Activated naive CD4-positive, alpha-beta T cell treated with anti-CD3 and anti-CD28 coated beads for 36 hours (primary cell): ENCODE data around the gene USP2. TPM values are rescaled to one million over a fixed set of nuclear protein-coding genes. Genes with fewer than 3 reads are reported as not detected.

Source experiments
- CTCF ChIA-PET: fragments of 350-600 bp; sonication (Branson Sonifier 250); formaldehyde crosslinking; loops from one replicate; lab custom pipeline; 2021; ENCODE audit warnings: antibody characterized with exemption; lab: Charles Lee
- DNase-seq: peaks from one replicate; pipeline ENCODE4 v3.0.0-alpha.2; 2020
- H3K27ac Mint-ChIP-seq: one replicate; pipeline ENCODE4 v1.8.0; 2021; ENCODE audit warnings: mild to moderate bottlenecking, mixed read lengths
- H3K27me3 Mint-ChIP-seq: one replicate; pipeline ENCODE4 v1.8.0; 2021; ENCODE audit warnings: low read depth, mixed read lengths
- H3K36me3 Mint-ChIP-seq: one replicate; pipeline ENCODE4 v1.8.0; 2021; ENCODE audit warnings: low read depth, mixed read lengths
- H3K4me1 Mint-ChIP-seq: one replicate; pipeline ENCODE4 v1.8.0; 2021; ENCODE audit warnings: low read depth, mixed read lengths
- H3K4me3 Mint-ChIP-seq: one replicate; pipeline ENCODE4 v1.8.0; 2021; ENCODE audit warnings: mild to moderate bottlenecking, moderate library complexity, mixed read lengths
- H3K9me3 Mint-ChIP-seq: one replicate; pipeline ENCODE4 v1.8.0; 2021; ENCODE audit warnings: mixed read lengths
- intact Hi-C: fragments of 100-400 bp; cut with micrococcal nuclease; formaldehyde crosslinking; loops from one replicate; pipeline ENCODE4 v1.15.1; 2023
- total RNA-seq, 2 experiments: library from RNA; stranded (reverse); gene quantifications; one replicate each; pipeline ENCODE4 v1.2.3, GENCODE V29; 2021

USP2 gene
- total RNA-seq, 2 experiments from 2014 or later = 0.35 to 0.57 TPM

DNA sequence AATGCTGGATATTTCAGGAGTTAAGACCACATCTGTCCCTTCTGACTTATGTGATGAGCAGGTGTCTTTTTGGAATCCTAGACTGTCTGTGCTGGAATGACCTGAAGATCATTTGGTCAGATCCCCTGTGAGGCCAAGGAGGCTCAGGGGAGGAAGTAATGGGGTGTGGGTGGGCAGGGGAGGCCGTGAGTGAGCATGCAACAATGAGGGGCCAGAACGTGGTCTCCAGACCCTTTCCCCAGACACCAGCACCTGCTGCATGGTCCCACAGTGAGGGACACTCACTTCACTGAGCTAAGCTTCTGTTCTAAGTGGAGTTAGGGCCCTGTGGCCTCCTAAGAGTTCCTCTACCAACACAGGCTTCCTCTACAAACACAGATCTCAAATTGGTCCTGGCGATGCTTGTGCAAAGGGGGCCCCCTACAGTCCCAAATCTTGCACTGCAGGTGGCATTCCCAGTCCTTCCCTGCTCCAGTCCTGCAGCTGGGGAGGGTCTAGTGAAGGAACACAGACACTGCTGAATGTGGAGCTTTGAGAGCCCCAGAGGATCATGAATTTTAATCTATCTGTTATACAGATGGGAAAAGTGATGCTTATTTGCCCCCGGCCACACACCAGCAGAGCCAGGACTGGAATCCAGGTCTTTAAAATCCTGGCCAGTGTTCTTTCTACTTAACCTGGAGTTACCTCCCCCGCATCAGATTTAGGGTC, 7.4 kb downstream of the USP2 start:
- Mint-ChIP-seq H3K27me3 (peaks cover 14% of the 10 kb centered on the region), H3K4me1 (peaks cover 4% of the 10 kb centered on the region), H3K9me3 (no peaks in the 10 kb centered on the region), H3K27ac (no peak overlapping the region), H3K4me3 (no peak overlapping the region), H3K36me3 (no peaks in the 10 kb centered on the region)
- CTCF ChIA-PET = interaction anchor here (0.6 to 11.9 kb wide), 10 partner anchors 9 to 735 kb away, joined by 3 to 132 read pairs (median 4); no protein-coding TSS in a partner anchor
- intact Hi-C loops = loop anchor here (1.0 kb wide), 1 partner anchor 18 kb away; no protein-coding TSS in a partner anchor
- DNase-seq = peak; percentile 63

DNA sequence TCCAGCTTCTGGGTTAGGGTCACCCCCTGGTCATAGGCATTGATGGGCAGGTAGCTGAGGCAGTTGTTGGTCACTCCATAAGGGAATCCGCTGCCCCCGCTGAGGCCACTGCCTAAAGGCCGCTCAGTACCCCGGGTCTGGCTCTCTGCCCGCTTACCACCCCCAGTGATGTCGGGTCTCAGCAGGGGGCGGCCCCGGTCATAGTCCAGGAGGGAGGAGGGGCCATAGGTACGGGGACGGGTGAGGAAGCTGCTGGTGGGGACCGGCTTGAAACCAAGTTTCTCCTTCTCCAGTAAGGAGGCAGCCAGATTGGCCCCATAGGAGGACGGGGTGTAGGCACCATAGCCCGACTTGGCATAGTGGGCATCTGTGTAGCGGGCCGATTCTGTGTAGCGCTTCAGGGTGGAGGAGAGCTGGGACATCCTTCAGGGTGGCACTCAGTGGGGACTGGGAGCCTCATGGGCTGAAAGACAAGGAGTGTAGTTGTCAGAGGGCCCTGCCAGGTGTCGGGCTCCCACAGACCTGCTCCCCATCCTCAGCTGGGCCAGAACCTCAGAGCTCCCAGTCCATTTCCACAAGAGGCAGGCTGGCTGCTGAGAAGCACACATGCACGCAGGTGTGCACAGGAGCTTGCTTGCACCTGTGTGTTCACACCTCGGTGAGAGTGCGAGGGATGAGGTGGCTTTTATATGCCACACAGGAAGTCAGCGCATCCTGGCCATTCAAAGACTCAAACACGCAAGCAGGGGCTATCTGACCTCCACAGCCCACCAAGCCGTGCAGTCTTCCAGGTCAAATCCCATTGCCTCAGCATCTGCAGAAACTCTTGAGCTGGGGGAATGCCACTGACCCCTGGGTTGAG, 8.2 kb downstream of the USP2 start:
- Mint-ChIP-seq H3K9me3 (no peaks in the 10 kb centered on the region), H3K36me3 (no peaks in the 10 kb centered on the region), H3K4me3 (no peak overlapping the region), H3K4me1 (peaks cover 4% of the 10 kb centered on the region), H3K27ac (no peak overlapping the region), H3K27me3 (peaks cover 17% of the 10 kb centered on the region)
- intact Hi-C loops = no loop called here
- CTCF ChIA-PET = interaction anchor here (0.8 to 11.9 kb wide), 7 partner anchors 10 to 101 kb away, joined by 3 to 132 read pairs (median 6); no protein-coding TSS in a partner anchor
- no peak for DNase-seq

DNA sequence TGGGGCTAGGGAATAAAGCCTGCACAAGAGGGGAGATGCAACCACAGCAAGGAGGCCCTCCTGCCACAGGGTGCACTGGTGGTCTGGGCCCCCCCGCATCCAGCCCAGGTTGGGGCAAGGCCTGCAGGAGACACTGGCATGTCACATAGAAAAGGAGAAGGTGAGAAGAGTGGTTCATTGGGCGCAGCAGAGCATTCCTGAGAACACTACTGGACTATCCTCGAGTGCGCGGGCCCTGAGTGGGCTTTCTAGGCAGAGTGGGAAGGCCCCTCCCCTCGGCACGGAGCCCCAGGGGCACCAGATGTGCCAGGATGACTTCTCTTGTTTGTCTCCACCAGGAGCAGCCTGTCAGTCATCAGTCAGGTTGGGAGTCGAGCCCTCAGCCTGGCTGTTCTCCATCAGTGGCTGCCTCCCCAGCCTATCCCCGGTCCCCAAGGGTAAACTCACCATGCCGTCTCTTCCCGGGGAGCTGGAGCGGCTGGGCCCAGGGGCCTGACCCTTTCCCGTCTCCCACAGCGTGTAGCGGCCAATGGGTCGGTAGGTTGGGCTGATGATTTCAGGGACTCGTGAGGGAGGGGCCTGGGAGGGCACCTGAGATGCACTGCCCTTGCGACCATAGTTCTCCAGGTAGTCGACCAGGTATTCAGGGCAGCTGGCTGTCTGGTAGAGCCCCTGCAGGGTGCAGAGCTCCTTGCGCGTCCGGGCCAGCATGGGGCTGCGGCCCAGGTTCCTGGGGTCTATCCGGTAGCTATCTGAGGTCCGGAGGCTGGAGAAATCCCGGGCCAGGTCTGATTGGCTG, 9.0 kb downstream of the USP2 start:
- intact Hi-C loops = no loop called here
- CTCF ChIA-PET = interaction anchor here (0.7 to 11.9 kb wide), 5 partner anchors 9 to 102 kb away, joined by 3 to 132 read pairs (median 12); no protein-coding TSS in a partner anchor
- peaks cover 4% of the 10 kb centered on the region for H3K4me1 Mint-ChIP-seq
- H3K36me3 Mint-ChIP-seq = no peaks in the 10 kb centered on the region
- no peak for DNase-seq
- H3K4me3 Mint-ChIP-seq = no peak overlapping the region
- H3K9me3 Mint-ChIP-seq = no peaks in the 10 kb centered on the region
- H3K27ac Mint-ChIP-seq = no peak overlapping the region
- peaks cover 17% of the 10 kb centered on the region for H3K27me3 Mint-ChIP-seq

DNA sequence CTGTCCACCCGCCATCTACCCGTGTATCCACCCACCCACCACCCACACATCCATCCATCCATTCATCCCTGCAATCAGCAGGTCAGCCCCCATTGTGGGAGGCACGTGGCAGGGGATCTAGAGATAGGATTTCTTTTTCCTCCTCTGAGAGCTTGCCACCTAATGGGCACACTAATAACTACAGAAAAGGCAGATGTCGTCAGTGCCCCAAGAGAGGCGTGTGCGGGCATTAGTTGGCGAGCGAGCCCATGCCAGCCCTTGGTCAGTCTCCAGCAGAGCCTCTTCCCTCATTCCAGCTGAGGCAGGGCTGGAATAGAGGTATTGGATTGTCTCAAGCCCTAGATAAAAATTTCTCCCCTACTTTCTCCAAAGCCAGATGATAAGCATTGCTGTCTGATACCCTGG, 9.7 kb downstream of the USP2 start:
- DNase-seq = no peak
- no peak overlapping the region for H3K27ac Mint-ChIP-seq
- CTCF ChIA-PET = interaction anchor here (0.7 to 1.7 kb wide), 3 partner anchors 9 to 24 kb away, joined by 3 to 5 read pairs (median 3); no protein-coding TSS in a partner anchor
- intact Hi-C loops = no loop called here
- no peaks in the 10 kb centered on the region for H3K9me3 Mint-ChIP-seq
- peaks cover 4% of the 10 kb centered on the region for H3K4me1 Mint-ChIP-seq
- no peaks in the 10 kb centered on the region for H3K36me3 Mint-ChIP-seq
- no peak overlapping the region for H3K4me3 Mint-ChIP-seq
- H3K27me3 Mint-ChIP-seq = peaks cover 21% of the 10 kb centered on the region

DNA sequence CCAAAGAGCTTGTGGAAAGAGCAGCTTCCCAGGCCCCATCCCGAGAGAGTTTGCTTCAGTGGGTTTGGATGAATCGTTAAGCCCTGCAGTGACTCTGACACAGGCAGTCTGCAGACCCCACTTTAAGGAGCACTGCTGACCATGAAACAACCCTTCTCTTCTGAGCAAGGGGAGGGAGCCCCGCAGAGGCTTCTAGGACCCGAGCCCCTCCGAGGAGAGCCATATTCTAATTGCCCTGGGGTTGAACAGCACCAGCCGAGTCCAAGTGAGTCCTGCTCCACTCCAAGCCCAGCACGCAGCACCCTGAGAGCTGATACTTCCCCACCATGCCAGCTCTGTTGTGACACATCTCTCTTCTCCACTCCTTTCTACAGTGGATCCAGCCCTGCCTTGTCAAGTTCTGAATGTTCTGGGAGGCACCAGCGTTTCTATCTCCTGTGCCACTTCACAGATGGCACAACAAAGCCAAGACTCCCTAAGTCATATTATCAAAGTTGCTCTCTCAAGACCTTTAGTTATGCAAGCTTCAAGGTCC, 10.4 kb downstream of the USP2 start:
- intact Hi-C loops = no loop called here
- DNase-seq = no peak
- Mint-ChIP-seq H3K27me3 (peaks cover 28% of the 10 kb centered on the region), H3K36me3 (no peaks in the 10 kb centered on the region), H3K4me3 (no peak overlapping the region), H3K27ac (no peak overlapping the region), H3K4me1 (peaks cover 4% of the 10 kb centered on the region), H3K9me3 (no peaks in the 10 kb centered on the region)
- CTCF ChIA-PET = interaction anchor here (1.0 to 1.7 kb wide), 3 partner anchors 9 to 15 kb away, joined by 3 to 5 read pairs (median 5); no protein-coding TSS in a partner anchor

DNA sequence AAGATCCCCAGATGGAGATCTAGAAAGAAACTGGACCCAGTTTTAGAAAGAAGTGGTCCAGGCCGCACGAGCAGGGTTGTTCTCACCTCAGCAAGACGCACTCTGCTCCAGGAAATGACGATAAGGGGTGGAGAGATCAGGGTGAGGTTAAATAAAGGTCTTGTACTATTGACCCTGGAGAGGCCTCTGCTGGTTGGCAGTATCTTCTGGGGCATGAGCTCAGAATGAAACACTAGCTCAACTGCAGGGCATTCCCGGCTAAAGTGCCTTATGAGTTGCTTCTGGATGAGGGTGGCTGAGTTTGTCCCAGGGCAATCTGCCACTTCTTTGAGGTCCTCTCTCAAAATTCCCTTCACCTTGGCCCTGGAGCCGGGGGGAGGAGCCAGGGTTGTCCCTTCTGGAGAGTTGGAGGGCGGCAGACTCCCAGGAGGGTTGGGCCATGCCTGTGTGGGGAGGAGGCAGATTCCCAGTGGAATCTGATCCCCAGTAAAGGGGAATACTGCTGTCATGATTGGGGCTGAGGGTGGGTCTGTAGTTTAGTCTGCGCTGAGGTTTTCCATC, 10.9 kb downstream of the USP2 start:
- no peaks in the 10 kb centered on the region for H3K9me3 Mint-ChIP-seq
- peaks cover 29% of the 10 kb centered on the region for H3K27me3 Mint-ChIP-seq
- no peak for DNase-seq
- H3K27ac Mint-ChIP-seq = no peak overlapping the region
- intact Hi-C loops = no loop called here
- H3K4me1 Mint-ChIP-seq = peaks cover 4% of the 10 kb centered on the region
- CTCF ChIA-PET = interaction anchor here (1.0 to 1.7 kb wide), 3 partner anchors 9 to 14 kb away, joined by 3 to 5 read pairs (median 5); no protein-coding TSS in a partner anchor
- H3K4me3 Mint-ChIP-seq = no peak overlapping the region
- H3K36me3 Mint-ChIP-seq = no peaks in the 10 kb centered on the region

DNA sequence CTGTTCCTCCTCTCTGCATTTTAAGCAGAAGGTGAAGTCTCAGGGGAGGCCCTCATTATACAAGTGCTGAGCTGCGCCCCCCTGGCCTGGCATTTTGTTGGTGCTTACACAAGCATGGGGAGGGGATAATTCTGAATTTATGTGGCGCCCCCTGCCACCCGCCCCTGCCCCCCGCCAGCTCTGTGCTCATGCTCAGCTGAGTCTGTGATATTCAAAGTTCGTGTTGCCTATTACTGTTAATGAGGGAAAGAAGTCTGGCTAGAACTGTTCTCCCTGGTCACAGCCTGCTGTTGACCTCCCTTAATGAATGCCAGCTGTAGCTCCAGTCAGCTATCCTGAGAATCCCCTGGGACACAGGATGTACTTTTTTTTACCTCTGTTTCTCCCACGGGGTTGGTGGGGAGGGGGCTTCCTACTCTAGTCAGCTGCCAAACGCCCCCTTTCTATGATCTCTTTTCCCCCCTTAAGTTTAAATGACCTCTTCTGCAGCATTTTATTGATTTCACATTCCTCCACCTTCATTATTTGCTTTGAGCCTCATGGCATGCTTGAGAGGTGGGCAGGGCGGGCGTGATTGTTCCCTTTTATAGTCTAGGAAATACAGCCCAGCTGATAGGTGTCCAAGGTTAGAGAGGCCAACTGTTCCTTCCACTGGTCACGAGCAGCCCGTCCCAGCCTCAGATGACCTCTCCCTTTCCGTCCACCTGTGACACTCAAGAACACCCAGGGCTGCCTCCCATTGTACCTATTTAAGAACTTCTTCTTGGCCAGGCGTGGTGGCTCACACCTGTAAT, 12.2 kb downstream of the USP2 start:
- CTCF ChIA-PET = interaction anchor here (0.7 to 2.9 kb wide), 5 partner anchors 12 to 199 kb away, joined by 3 to 11 read pairs (median 6); partner anchors contain the start of gene USP2
- Mint-ChIP-seq H3K9me3 (no peaks in the 10 kb centered on the region), H3K4me1 (peaks cover 9% of the 10 kb centered on the region), H3K27me3 (peaks cover 41% of the 10 kb centered on the region), H3K36me3 (no peaks in the 10 kb centered on the region), H3K4me3 (no peak overlapping the region), H3K27ac (no peak overlapping the region)
- intact Hi-C loops = no loop called here
- no peak for DNase-seq

DNA sequence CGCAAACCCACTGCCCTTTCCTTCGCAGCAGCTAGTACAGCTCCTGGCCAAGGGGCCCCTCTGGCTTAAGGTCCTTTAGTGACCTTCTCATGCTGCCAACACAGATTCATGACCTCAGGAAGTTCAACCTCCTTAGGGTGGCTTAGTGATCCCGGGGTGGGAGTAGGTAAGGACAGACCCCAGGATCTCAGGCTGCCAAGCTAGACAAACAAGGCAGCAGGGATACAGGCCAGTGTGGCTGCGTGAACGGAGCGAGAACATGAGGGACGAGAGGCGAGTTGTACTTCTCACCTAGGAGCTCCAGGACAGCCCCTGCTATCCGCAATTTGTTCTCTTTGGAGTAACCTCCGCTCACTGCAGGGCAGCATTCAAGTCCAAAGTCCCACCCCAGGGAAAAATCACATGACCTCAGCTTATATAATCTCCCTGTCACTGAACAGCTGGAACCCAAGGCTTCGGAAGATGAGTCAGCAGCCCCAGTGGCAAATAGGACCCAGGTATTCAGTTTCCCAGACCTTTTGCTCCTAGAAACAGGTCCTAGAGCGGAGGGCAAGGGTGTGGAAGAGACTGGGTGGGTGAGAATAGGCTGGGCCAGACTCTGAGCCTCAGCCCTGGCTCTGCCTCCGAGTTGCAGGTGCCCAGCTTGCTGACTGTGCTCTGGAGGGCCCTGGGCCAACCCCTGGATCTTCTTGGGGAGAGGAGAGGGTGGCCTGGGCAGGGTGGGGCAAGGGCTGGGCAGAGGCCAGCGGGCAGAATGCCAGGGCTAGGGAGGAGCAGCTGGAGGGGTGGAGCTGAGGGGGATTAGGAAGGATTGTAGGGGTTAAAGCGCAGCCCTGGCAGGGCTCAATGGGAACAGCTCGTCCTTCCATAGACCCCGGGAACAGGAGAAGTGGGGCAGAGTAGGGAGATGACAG, 13.1 kb downstream of the USP2 start:
- H3K36me3 Mint-ChIP-seq = no peaks in the 10 kb centered on the region
- no peaks in the 10 kb centered on the region for H3K9me3 Mint-ChIP-seq
- H3K27me3 Mint-ChIP-seq = peaks cover 42% of the 10 kb centered on the region
- peak; percentile 2 for DNase-seq
- H3K4me1 Mint-ChIP-seq = peaks cover 6% of the 10 kb centered on the region
- intact Hi-C loops = no loop called here
- H3K4me3 Mint-ChIP-seq = no peak overlapping the region
- CTCF ChIA-PET = interaction anchor here (1.7 to 2.9 kb wide), 4 partner anchors 12 to 106 kb away, joined by 3 to 11 read pairs (median 8); partner anchors contain the start of gene USP2
- H3K27ac Mint-ChIP-seq = no peak overlapping the region

DNA sequence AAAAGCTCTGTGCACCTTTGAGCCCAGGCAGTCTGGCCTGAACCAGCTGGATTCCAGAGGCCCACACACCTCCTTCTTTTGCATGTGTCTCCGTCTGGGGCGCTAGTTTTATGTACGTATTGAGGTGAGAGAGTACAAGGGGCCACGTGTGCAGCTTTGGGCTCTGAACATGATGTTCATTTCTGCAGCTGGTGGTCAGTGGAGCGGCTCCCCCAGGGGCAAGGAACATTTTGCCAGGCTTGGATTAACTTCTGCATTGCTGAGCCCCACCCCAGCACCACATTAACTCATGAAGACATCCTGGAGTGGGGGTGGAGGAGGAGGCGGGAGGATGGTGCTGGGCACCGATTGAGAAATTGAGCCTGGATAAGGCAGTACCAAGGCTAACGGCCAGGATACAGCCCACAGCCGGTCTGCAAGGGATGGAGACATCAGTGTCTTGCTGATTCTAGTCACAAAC, 13.8 kb downstream of the USP2 start:
- Mint-ChIP-seq H3K27ac (no peak overlapping the region), H3K27me3 (peaks cover 45% of the 10 kb centered on the region), H3K9me3 (no peaks in the 10 kb centered on the region), H3K4me1 (peaks cover 6% of the 10 kb centered on the region), H3K4me3 (no peak overlapping the region), H3K36me3 (no peaks in the 10 kb centered on the region)
- intact Hi-C loops = no loop called here
- CTCF ChIA-PET = interaction anchor here (2.4 to 2.9 kb wide), 2 partner anchors 14 to 107 kb away, joined by 6 to 10 read pairs; partner anchors contain the start of gene USP2
- DNase-seq = no peak
